Measurements from ENCODE around the gene CCL25.
"Not testable (repeated sequence)": the region's sequence is repeated elsewhere in the genome, so short reads cannot be mapped to it uniquely, and the experiment has no call there.

CCL25 gene

GRCh38 chr19:8085598-8086408 lies 33.2 kb downstream of the CCL25 start:
- no peak for DNase-seq

DNA sequence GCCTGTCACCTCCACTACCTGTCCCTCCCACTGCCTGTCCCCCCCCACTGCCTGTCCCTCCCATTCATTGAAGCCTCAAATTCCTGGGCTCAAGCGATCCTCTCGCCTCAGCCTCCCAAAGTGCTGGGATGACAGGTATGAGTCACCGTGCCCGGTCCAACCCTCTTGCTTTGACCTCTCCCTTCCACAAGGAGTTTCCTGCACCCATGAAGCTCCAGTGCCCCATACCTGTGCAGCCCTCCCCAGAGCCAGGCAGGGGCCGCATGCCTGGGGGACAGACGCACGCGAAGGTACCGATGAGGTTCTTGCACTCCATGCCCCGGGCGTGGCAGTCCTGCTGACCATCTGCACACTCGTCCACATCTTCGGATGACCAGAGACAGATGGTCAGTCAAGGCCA lies 34.3 kb downstream of the CCL25 start:
- no peak for DNase-seq

DNA sequence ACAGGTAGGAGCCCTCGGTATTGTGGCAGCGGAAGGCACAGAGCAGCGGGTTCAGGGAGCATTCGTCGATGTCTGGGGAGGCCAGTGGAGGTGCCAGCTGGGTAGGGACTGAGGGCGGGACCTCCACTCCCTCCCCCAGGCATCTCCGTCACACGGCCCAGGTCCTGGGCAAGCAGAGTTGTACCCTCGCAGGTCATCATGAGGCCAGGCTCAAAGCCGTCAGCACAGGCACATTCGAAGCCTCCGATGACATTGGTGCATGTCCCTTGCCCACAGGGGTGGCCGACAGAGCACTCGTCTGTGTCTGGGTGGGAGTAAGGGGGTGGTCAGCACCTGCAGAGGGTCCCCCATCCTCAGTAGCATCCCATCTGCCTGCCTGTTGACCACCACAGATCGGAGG lies 35.3 kb downstream of the CCL25 start:
- DNase-seq, result no peak

DNA sequence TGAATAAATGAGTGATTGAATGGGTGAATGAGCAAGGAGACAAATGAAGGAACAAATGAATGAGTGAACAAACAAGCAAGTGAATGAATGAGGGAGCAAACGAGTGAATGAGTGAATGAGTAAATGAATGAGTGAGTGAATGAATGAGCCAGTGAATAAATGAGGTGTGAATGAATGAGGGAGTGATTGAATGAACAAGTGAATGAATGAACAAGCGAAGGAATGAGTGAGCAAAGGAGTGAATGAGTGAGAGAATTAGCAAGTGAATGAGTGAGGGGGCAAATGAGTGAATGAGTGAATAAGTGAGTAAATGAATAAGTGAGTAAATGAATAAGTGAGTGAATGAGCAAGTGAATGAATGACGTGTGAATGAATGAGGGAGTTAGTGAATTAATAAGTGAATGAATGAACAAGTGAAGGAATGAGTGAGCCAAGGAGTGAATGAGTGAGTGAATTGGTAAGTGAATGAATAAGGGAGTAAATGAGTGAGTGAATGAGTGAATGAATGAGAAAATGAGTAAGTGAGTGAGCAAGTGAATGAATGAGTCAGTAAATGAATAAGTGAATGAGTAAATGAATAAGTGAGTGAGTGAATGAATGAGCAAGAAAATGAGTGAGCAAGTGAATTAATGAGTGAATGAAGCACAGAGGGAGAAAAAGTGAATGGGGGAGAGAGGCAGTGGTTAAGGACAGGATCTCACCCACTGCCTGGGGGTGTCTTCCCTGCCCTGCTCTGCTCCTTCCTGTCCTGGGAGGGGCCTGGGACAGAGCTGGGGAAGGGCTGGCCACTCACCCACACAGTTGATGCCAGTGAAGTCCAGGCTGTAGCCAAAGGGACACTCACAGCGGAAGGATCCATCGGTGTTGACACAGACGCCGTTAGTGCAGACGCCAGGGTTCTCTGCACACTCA lies 36.4 kb downstream of the CCL25 start:
- no peak for DNase-seq

GRCh38 chr19:8089664-8090601 lies 37.4 kb downstream of the CCL25 start:
- DNase-seq, result no peak

- no peak for DNase-seq
These were observed 38.4 kb downstream of the CCL25 start for GRCh38 chr19:8090950-8091349.

GRCh38 chr19:8093740-8094139 lies 41.2 kb downstream of the CCL25 start:
- DNase-seq, result no peak

- DNase-seq, result no peak
These were observed 41.8 kb downstream of the CCL25 start for GRCh38 chr19:8094336-8094735.

- DNase-seq, result no peak
These were observed 42.9 kb downstream of the CCL25 start for GRCh38 chr19:8095354-8095886.

DNA sequence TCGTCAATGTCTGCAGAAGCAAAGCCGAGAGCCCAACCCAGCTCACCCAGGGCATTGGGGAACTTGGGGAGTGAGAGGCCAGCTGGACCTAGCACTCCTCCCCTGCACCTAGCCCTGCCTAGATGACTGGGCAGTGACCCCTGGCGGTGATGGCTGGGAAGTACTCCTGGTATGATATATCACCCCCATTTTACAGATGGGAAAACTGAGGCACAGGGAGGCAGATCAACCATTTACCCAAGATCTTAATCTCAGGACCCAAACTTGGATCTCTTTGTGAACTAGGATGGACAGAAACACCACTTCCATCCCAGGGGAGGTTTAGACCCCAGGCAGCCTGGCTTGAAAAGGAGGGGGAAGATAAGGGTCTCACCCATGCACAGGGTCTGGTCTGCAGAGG lies 43.5 kb downstream of the CCL25 start:
- no peak for DNase-seq

- DNase-seq, result no peak
These were observed 44.6 kb downstream of the CCL25 start for GRCh38 chr19:8097198-8097597.

DNA sequence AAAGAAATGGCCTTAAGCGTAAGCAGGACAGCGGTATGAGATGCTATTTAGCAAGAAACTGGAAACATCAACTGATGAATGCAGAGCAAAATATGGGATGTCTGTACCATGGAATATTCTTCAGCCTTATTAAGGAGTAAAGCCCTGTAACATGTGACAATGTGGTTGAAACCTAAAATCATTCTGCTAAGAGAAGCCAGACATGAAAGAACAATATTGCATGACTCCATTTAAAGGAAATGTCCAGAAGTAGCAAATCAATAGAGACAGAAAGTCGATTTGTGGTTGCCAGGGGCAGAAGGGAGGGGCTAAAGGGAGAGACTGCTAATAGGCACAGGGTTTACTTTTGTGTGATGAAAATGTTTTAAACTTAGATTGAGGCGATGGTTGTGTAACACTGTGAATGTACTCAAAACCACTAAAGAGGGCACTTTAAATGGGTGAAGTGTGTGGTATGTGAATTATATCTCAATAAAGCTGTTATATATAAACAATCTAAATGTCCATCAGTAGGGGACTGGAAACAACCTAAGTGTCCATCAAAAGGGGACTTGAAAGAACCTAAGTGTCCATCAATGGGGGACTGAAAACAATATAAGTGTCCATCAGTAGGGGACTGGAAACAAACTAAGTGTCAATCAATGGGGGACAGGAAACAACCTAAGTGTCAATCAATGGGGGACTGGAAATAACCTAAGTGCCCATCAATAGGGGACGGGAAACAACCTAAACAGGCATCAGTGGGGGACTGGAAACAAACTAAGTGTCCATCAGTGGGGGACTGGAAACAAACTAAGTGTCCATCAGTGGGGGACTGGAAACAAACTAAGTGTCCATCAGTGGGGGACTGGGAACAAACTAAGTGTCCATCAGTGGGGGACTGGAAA lies 45.4 kb downstream of the CCL25 start:
- no peak for DNase-seq

- no peak for DNase-seq
These were observed 48.8 kb downstream of the CCL25 start for GRCh38 chr19:8101311-8101710.

DNA sequence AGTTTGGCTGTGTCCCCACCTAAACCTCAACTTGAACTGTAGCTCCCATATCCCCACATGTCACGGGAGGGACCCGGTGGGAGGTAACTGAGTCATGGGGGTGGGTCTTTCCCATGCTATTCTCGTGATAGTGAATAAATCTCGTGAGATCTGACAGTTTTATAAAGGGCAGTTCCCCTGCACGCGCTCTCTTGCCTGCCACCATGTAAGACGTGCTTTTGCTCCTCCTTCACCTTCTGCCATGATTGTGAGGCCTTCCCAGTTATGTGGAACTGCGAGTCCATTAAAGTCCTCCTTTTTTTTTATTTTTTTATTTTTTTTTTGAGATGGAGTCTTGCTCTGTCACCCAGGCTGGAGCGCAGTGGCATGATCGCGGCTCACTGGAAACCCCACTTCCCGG lies 49.4 kb downstream of the CCL25 start:
- DNase-seq, result not testable (repeated sequence)

GRCh38 chr19:8105471-8105870 lies 52.9 kb downstream of the CCL25 start:
- no peak for DNase-seq

- no peak for DNase-seq
These were observed 54.8 kb downstream of the CCL25 start for GRCh38 chr19:8107301-8107903.

DNA sequence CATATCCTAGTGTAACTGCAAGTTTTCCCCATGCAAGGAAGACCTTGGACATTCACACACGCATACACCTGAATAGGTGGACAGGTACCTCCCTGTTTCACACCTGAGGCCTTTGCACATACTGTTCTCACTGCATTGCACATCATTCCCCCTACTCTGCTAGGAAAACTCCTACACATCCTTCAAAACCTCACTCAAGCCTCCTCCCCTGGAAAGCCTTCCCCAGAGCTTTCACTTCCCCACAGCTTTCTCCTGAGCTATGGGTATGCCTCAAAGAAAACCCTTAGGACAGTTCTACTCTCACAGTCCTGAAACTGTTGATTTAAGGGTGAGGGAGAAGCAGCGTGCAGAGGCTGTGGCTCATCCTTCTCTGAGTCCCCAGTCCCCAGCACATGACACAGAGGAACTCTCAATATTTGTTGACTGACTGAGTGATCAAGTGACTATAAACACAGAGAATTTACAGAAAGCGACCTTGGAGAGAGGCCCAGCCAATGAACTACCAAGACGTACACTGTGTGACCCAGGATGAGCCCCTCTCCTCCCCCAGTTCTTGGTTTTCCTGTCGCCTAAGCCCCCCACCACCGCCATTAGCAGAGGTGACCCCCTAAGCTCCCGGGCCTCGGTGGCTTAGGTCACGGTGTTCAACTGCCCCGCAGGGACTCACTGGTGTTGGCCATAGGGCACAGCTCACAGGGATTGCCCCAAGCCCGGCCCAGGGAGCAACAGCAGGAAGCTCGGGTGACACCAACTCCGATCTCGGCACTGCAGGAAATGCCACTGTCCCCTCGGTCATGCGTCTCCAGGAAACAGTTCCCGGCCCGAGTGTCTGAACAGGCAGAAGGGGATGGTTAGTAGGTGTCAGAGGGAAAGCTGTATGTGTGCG lies 56.2 kb downstream of the CCL25 start:
- no peak for DNase-seq

DNA sequence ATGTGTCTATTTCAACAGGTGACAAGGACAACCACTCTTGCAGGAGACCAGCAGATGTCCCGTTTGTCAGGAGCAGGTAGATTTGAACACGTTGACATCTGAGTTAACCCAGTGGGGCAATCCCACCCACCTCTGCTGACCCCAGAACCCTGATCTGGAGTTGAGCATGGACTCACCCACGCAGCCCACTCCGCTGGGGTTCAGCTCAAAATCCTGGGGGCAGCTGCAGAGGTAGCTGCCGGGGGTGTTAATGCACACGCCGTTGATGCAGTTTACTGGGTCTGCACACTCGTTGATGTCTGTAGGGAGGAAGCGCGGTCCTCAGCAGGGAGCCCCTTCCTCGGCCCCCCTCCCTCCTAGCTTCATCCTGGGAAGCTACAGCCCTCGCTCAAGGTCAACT lies 56.9 kb downstream of the CCL25 start:
- no peak for DNase-seq

DNA sequence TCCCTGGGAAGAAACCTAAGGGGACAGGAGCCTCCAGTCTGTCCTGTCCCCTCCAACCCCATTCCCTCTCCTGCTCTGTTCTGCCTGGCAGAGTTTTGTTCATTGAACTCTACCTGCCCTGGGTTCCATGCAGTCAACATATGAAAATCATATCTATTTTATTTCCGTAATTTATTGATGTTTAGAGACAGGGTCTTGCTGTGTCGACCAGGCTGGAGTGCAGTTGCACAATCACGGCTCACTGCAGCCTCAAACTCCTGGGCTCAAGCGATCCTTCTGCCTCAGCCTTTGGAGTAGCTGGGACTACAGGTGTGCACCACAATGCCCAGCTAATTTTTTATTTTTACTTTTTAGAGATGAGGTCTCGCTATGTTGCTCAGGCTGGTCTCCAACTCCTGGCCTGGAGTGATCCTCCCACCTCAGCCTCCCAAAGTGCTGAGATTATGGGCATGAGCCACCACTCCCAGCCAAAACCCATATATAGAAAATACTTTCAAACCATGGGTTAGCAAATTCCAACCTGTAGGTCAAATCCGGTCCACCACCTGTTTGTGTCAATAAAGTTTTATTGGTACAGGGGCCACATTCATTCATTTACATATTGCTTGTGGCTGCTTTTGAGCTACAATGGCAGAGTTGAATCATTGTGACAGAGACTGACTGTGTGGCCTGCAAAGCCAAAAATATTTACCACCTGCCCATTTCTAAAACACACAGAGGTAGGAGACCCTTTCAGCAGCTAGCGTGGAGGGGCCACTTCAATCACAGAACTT lies 57.5 kb downstream of the CCL25 start:
- no peak for DNase-seq

Measured in right kidney (tissue), 1 donor.